ENCODE results near the gene PKIG.

PKIG gene

GRCh38 chr20:44582311-44583025 lies at the start of gene PKIG:
Gene PKIG, plus strand, starts transcription at chr20:44582579. Its CDS starts 31,978 bp downstream, at chr20:44614557.
- H3K4me3 ChIP-seq: peak within 1 kb of the TSS; percentile 65
- TF ChIP-seq, protein P1, sequence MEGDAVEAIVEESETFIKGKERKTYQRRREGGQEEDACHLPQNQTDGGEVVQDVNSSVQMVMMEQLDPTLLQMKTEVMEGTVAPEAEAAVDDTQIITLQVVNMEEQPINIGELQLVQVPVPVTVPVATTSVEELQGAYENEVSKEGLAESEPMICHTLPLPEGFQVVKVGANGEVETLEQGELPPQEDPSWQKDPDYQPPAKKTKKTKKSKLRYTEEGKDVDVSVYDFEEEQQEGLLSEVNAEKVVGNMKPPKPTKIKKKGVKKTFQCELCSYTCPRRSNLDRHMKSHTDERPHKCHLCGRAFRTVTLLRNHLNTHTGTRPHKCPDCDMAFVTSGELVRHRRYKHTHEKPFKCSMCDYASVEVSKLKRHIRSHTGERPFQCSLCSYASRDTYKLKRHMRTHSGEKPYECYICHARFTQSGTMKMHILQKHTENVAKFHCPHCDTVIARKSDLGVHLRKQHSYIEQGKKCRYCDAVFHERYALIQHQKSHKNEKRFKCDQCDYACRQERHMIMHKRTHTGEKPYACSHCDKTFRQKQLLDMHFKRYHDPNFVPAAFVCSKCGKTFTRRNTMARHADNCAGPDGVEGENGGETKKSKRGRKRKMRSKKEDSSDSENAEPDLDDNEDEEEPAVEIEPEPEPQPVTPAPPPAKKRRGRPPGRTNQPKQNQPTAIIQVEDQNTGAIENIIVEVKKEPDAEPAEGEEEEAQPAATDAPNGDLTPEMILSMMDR (IDR thresholded peaks at IDR 0.05): no peak
- DNase-seq (ENCODE audit: low spot score): peak; percentile 85
- H3K27ac ChIP-seq: peak within 1 kb of the TSS; percentile 86 to 91

- TF ChIP-seq, protein P1 (IDR thresholded peaks at IDR 0.05): no peak
- DNase-seq (ENCODE audit: low spot score): no peak
- peak overlapping the region; percentile 91 for H3K4me3 ChIP-seq
- peak overlapping the region; percentile 87 for H3K27ac ChIP-seq
These were observed 49.4 kb upstream of the PKIG start for GRCh38 chr20:44532981-44533331.

DNA sequence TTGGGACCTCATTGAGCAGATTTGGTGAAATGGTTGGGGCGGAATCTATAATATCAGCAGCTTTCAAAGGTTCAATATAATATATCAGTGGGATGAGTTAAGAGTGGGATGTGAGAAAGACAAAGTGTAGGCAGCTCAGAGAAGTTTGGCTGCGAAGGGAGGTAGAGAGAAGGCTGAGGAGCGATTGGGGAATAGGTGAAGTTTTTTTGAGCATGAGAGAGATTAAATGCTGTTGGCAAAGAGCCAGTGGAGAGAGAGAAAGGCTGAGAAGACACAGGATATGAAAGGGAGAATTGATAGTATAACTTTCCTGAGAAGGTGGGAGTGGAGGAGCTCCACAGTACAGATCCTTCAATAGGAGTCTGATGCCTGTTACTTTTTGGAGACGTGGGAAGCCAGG lies 48.5 kb upstream of the PKIG start:
- H3K27ac ChIP-seq: no peak overlapping the region
- H3K4me3 ChIP-seq: no peak overlapping the region
- TF ChIP-seq, protein P1 (IDR thresholded peaks at IDR 0.05): no peak
- no peak for DNase-seq (ENCODE audit: low spot score)

DNA sequence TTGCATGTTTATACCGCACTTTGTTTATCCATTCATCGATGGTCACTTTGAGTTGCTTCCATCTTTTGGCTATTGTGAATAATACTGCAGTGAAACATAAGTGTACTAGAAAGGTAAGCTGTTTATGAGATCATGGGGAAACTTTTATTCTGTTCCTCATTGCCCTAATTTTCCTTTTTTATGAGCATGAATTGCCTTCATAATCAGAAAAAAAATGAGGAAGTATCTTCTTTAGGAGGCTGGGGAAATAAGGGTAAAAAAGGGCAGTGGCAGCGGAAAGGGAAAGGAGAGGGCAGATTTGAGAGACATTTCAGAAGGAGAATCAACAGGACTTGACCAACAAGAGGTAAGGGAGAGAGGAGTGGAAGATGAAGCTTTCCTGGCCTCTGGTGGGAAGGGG lies 46.2 kb upstream of the PKIG start:
- TF ChIP-seq, protein P1 (IDR thresholded peaks at IDR 0.05): no peak
- Histone ChIP-seq H3K27ac (peak overlapping the region in 1 of 2 donors; percentile 17), H3K4me3 (no peak overlapping the region)
- no peak for DNase-seq (ENCODE audit: low spot score)

DNA sequence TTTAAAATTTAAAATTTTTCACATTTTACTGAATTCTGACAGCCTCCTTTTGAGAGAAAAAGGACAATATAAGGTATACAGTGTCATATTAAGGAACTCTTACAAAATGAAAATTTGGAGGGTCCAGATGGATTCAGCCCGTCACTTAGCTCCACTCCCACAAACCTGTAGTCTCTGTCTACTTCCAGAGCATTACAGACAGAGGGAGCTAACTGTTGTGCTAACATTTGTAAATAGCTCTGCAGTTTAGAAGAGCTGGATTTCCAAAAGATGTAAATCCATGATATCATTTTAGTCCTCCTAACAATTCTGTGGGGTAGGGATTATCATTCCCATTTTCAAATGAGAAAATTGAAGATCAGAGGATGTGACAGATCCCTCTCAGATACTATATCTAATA lies 44.4 kb upstream of the PKIG start:
- TF ChIP-seq, protein P1 (IDR thresholded peaks at IDR 0.05): peak; percentile 15
- no peak overlapping the region for H3K4me3 ChIP-seq
- no peak for DNase-seq (ENCODE audit: low spot score)
- H3K27ac ChIP-seq: no peak overlapping the region

GRCh38 chr20:44540834-44541233 lies 41.5 kb upstream of the PKIG start:
- H3K4me3 ChIP-seq: peak overlapping the region; percentile 5
- DNase-seq (ENCODE audit: low spot score): no peak
- peak overlapping the region; percentile 13 to 49 for H3K27ac ChIP-seq
- TF ChIP-seq, protein P1 (IDR thresholded peaks at IDR 0.05): no peak

DNA sequence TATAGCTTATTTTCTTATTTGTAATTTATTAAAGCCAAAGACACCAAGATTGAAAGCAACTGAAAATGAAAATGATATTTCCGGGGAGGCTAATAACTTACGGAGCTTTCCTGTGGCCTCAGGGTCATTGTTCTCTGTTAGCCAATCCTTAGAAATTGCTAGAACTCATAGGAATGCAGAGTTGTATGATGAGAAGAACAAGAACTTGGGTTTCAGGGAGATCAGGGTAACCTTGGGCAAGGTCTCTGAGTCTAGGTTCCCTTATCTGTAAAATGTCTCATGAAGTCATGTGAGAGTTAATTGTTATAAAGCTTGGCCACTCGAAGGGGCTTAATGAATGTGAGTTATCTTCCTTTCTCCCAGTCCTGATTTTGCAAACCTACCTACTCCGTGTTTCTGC lies 40.4 kb upstream of the PKIG start:
- H3K27ac ChIP-seq: peak overlapping the region in 1 of 2 donors; percentile 16
- H3K4me3 ChIP-seq: peak overlapping the region; percentile 21
- no peak for DNase-seq (ENCODE audit: low spot score)
- TF ChIP-seq, protein P1 (IDR thresholded peaks at IDR 0.05): no peak

Data from coronary artery (tissue), 2 donors.